HG03432 (cell line): ENCODE results near the gene PRR30.
"Not testable (repeated sequence)": the region's sequence is repeated elsewhere in the genome, so short reads cannot be mapped to it uniquely, and the experiment has no call there.

ENCODE experiments used
- ATAC-seq: cut with Tn5 transposase; IDR thresholded peaks from one replicate; pipeline ENCODE4 v1.9.1; 2021; ENCODE audit warnings: mild to moderate bottlenecking, moderate library complexity; ENCODE audit not compliant: unreplicated experiment

Gene PRR30

GRCh38 chr2:27139310-27139709, at the start of gene PRR30:
Gene PRR30 (minus strand): TSS chr2:27139410. CDS start chr2:27138329, 1,081 bp downstream.
- no peak for ATAC-seq

- ATAC-seq = no peak
Measured at GRCh38 chr2:27186613-27187345, 47.6 kb upstream of the PRR30 start.

DNA sequence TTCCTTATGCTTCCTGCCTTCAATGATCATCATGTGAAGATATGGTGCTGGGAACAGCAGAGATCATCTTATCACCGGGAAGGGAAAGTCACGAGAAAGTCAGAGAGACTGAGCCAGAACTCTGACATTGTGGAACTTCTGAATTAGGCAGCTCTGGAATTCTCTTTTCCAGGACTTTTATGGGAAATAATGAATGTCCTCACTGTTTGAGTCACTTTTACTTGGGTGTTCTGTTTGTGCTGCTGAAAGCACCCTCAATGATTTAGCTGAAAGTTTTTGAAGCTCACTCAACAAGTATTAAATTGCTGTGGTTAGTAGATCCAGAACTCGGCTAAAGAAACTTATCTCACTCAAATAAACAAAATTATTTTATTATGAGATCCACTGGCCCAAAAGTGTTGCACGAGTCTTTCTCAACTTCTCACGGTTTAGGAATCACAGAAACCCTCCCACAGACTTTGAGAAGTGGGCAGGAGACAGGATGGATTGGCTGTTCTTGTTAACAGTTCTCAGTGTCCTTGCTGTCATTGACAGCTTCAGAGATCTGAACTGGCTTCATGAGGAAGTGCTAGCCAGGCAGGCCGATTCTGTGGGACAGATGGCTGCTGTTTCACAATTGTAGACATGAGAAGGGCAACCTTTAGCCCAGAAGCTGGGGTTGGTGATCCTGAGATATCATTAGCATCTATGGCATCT, 46.3 kb upstream of the PRR30 start:
- no peak for ATAC-seq

DNA sequence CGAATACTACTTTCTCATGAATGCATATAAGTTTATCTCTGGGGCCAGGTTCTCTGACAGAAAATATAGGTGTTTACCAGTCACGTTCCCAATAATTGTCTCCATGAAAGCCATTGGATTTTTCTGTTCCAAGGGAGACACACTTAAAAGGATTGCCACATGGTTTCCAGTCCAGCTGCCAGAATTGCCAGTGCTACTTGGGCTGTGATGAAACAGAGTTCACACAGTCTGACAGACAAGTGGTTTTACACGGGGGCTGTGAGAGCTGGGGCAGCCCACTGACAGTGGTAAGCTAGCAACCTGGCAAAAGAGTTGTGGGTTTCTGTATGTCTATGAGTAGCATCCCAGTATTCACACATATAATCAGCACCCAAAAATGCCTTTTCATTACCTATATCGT, 44.9 kb upstream of the PRR30 start:
- no peak for ATAC-seq

DNA sequence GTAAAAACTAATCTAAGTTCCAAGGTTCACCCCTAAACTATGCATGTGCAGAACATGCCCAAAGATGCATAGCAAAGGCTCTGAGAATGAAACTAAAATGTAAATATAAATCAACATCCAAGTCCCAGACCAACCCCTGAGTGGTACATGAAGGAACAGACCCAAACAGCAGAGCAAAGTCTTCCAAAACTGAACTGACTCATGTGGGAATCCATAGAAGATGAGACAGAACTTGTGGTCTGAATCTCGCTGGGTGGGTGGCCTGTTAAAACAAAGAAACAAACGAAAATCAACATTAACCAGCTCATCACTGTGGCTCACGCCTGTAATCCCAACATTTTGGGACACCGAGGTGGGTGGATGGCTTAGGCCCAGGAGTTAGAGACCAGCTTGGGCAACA, 43.1 kb upstream of the PRR30 start:
- ATAC-seq = no peak

- ATAC-seq = no peak
Measured at GRCh38 chr2:27179344-27180000, 40.3 kb upstream of the PRR30 start.

GRCh38 chr2:27178469-27178868, 39.3 kb upstream of the PRR30 start:
- no peak for ATAC-seq

DNA sequence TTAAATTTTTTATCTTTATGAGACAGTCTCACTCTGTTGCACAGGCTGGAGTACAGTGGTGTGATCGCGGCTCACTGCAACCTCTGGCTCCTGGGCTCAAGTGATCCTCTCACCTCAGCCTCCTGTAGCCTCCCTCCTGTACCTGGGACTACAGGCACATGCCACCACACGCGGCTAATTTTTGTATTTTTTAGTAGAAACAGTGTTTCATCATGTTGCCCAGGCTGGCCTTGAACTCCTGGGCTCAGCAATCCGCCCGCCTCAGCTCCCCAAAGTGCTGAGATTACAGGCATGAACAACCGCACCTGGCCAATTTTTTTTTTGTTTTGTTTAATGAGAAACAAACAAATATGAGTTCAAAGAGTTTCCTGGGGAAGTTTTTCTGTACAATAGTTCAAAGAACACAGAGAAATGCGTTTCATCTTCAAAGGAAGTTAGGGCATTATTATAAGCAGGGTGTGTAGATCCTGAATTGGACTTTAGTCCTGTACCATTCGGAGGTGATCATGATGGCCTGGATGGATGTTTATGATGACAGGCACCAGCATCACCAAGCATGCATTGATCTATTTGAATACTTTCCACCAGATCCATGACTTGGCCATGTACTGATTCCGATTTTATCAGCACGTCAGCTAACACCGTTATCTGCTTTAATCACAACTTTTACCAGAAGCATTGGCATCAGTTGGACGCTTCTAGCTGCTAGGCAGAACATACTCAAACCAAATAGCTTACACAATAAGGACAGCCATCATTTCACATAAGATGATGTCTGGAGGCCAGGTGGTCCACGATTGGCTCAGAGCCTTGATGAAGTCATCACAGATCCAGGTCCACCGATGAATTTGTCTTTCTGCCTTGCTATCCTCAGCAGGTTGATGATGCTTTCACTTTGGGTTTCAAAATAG, 38.5 kb upstream of the PRR30 start:
- ATAC-seq = no peak

- not testable (repeated sequence) for ATAC-seq
Measured at GRCh38 chr2:27175781-27176180, 36.6 kb upstream of the PRR30 start.

DNA sequence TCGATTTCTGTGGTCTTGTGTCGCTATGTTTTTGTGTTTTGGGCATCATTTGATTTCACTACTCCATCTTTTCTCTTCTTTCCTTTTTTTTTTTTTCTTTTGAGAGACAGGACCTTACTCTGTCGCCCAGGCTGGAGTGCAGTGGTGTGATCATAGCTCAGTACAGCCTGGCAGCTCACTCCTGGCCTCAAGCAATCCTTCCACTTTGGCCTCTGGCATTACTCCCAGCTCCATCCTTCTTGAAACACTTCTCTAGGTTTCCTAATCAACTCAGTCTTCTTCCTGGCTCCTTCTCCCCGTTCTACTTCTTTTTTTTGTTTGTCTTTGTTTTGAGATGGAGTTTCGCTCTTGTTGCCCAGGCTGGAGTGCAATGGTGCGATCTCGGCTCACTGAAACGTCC, 36.1 kb upstream of the PRR30 start:
- ATAC-seq = no peak

GRCh38 chr2:27174638-27175037, 35.4 kb upstream of the PRR30 start:
- no peak for ATAC-seq

GRCh38 chr2:27171351-27171848, 32.2 kb upstream of the PRR30 start:
- no peak for ATAC-seq

DNA sequence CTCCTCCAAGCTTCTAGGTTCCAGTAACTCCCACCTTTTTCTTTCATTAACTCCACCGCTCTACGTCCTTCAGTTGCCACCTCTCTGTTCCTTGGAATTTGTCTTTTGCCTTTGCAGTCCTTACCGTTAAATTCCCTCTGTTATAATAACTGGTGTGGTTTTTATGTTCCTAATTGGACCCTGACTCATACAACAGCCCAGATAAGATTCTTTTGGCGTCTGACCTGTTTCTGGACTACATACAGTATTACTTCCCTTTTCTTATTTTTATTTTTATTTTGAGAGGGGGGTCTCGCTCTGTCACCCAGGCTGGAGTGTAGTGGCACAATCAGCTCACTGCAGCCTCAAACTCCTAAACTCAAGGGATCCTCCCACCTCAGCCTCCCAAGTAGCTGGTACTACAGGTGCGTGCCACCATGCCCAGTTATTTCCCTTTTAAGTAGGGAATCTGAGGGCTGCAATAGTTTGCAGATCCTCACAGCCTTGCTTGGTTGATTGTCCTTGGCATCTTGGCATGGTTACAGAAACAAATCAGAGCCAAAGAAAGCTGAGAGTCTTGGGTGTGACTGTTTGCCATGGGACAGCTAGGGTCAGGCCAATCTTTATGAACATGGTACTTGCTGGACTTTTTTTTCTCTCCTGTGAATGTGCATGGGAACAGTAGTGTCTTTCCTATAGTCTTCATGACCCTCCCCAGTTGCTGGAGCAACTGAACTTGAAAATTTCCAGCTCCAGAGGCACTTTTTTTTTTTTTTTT, 31.5 kb upstream of the PRR30 start:
- no peak for ATAC-seq

GRCh38 chr2:27164960-27165763, 26.0 kb upstream of the PRR30 start:
- ATAC-seq = no peak

DNA sequence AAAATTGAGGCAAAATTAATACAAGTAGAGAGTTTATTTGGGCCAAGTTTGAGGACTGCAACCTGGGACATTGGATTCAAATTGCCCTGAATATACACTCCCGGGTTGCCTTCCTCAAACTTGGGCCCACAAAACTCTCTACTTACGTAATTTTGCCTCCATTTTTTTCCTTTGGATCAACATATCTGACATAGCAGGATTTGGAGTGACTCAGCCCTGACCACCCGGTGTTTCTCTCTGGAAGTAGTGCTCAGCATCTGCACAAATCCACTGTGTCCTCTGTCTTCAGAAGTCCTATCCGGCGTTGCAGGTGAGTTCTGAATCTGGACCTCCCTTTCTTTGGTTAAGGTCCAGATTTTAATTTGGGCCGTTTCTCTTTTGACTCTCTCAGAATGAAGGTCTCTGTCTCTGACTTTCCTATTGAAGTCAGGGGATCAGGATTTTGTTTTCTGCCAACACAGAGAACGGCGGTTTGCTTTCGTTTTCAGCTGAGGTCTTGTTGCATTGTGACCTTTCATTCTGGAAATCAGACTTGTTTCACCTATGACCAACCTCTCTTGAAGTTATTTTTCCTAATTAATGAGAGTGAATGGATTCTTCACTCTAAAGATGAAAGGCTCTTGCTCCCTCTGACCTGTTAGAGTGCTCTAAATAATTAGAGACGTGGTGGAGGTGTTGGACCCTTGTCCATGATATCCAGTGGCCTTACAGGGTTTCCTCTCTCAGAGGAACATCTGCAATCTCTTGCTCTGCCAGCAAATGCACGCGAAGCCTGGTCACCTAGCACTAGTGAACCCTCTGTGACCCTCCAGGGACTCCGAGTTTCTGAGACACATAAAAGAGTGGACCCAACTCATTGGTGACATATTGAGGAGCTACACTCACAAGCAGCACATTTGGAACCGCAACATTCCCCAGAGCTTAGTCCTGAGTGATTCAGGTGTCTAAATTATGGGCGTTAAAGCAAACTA, 23.2 kb upstream of the PRR30 start:
- no peak for ATAC-seq

GRCh38 chr2:27160191-27160590, 21.0 kb upstream of the PRR30 start:
- no peak for ATAC-seq

GRCh38 chr2:27159271-27159670, 20.1 kb upstream of the PRR30 start:
- ATAC-seq = no peak

- ATAC-seq = no peak
Measured at GRCh38 chr2:27158468-27158867, 19.3 kb upstream of the PRR30 start.
